GM12878 (cell line): ENCODE data around the gene DCT. TPM values are rescaled to one million over a fixed set of nuclear protein-coding genes. Genes with fewer than 3 reads are reported as not detected.

Source experiments
- ATAC-seq: fragments of 200-7000 bp; cut with Tn5 transposase; 3 replicates; pipeline ENCODE4 v1.9.1; 2020; ENCODE audit warnings: mild to moderate bottlenecking, moderate library complexity
- BruUV-seq: library from RNA; stranded (reverse); fragments of 400-500 nt; replicated peaks from 2 replicates; lab custom pipeline; 2021; lab: Mats Ljungman, UMichigan
- CTCF ChIA-PET: fragments of 300-600 bp; sonication (Branson Sonifier 250); formaldehyde crosslinking; extraction: SDS; loops from one replicate; lab custom pipeline; 2021; ENCODE audit warnings: inconsistent platforms; lab: Yijun Ruan, JAX
- POLR2A ChIA-PET: fragments of 350-600 bp; formaldehyde crosslinking; extraction: SDS; loops from one replicate; lab custom pipeline; 2021; ENCODE audit warnings: inconsistent platforms; lab: Charles Lee
- RAD21 ChIA-PET: fragments of 300-600 bp; sonication (Branson Sonifier 250); formaldehyde crosslinking; loops from one replicate; lab custom pipeline; 2023; ENCODE audit warnings: antibody characterized with exemption; ENCODE audit not compliant: unreplicated experiment; lab: Charles Lee
- SMC1A ChIA-PET: fragments of 300-600 bp; sonication (Branson Sonifier 250); formaldehyde crosslinking; loops from one replicate; lab custom pipeline; 2023; ENCODE audit not compliant: unreplicated experiment, uncharacterized antibody; lab: Charles Lee
- DNase-seq: peaks from one replicate; pipeline ENCODE4 v3.0.0-alpha.2; 2011; ENCODE audit warnings: low read depth, low spot score
- FAIRE-seq: peaks from 3 replicates; lab custom pipeline; 2011; peaks lifted over from hg19 to GRCh38; lab: Jason Lieb, UNC
- H2AFZ ChIP-seq: 2 replicates; pipeline ENCODE4 v1.6.0; 2011; ENCODE audit warnings: low read depth, low read length, control low read depth; ENCODE audit not compliant: control insufficient read depth
- H3K27ac ChIP-seq: 2 replicates; pipeline ENCODE4 v1.5.1; 2011; ENCODE audit warnings: control low read depth; ENCODE audit not compliant: control insufficient read depth, insufficient read depth
- H3K27me3 ChIP-seq, 2 experiments: replicated peaks in 1 of 2; 2 replicates each; pipeline versions ENCODE4 v1.6.0 to v1.6.1; 2011; ENCODE audit warnings: low read length in 1 of 2; ENCODE audit not compliant: control insufficient read depth in 2 of 2, insufficient read depth in 2 of 2
- H3K36me3 ChIP-seq, 2 experiments: 2 replicates each; pipeline ENCODE4 v1.5.1; 2011; ENCODE audit warnings: low read length in 1 of 2; ENCODE audit not compliant: control insufficient read depth in 2 of 2, insufficient read depth in 2 of 2
- H3K4me1 ChIP-seq: 2 replicates; pipeline ENCODE4 v1.6.1; 2011; ENCODE audit warnings: mild to moderate bottlenecking, low read length, moderate library complexity, mixed read lengths; ENCODE audit not compliant: control insufficient read depth, insufficient read depth
- H3K4me2 ChIP-seq: 2 replicates; pipeline ENCODE4 v1.6.0; 2011; ENCODE audit warnings: control low read depth; ENCODE audit not compliant: control insufficient read depth, insufficient read depth
- H3K4me3 ChIP-seq: fragments of 200-600 bp; sonication (generic); 2 replicates; pipeline ENCODE4 v1.5.1; 2016
- H3K79me2 ChIP-seq: 2 replicates; pipeline ENCODE4 v1.6.0; 2011; ENCODE audit warnings: low read length; ENCODE audit not compliant: control insufficient read depth, insufficient read depth
- H3K9ac ChIP-seq: 2 replicates; pipeline ENCODE4 v1.8.0; 2011; ENCODE audit warnings: low read length, control low read depth, mixed read lengths; ENCODE audit not compliant: control insufficient read depth, insufficient read depth
- H3K9me3 ChIP-seq: replicated peaks from 3 replicates; pipeline ENCODE4 v1.5.1; 2011; ENCODE audit warnings: mild to moderate bottlenecking, low read length; ENCODE audit not compliant: control insufficient read depth, insufficient read depth
- H4K20me1 ChIP-seq: 2 replicates; pipeline ENCODE4 v1.6.0; 2011; ENCODE audit not compliant: control insufficient read depth, insufficient read depth
- ETV6 ChIP-seq, 2 experiments: fragments of 450-650 bp in 1 of 2; IDR thresholded peaks in 1 of 2; conservative IDR thresholded peaks in 1 of 2; 2 replicates each; pipeline ENCODE4 v1.6.1; 2014; ENCODE audit warnings: antibody characterized with exemption in 1 of 2, borderline replicate concordance in 1 of 2, low read depth in 1 of 2, mild to moderate bottlenecking in 1 of 2, moderate library complexity in 1 of 2
- IKZF1 ChIP-seq: fragments of 450-650 bp; conservative IDR thresholded peaks from 2 replicates; pipeline ENCODE4 v1.6.1; 2017; ENCODE audit warnings: antibody characterized with exemption, mild to moderate bottlenecking
- in situ Hi-C: fragments of 300-500 bp; cut with MboI; formaldehyde crosslinking; loops from 9 replicates; pipeline ENCODE4 v1.14.3; 2018; ENCODE audit warnings: mixed read lengths
- intact Hi-C: fragments of 100-400 bp; cut with micrococcal nuclease; formaldehyde crosslinking; loops from one replicate; pipeline ENCODE4 v1.14.2; 2022; ENCODE audit not compliant: unreplicated experiment
- polyA plus RNA-seq, 11 experiments: library from polyadenylated mRNA; depleted of rRNA in 4 of 11; unstranded in 6 of 11; stranded (reverse) in 5 of 11; fragments of >200 nt; fragmentation: Nextera tagmentation in 4 of 11; fragmentation: Illumina TruSeq in 1 of 11; extraction: Ambion mirVana in 4 of 11; extraction: Trizol in 1 of 11; gene quantifications; 1 replicate in 1 of 11; 2 replicates in 10 of 11; pipeline versions ENCODE4 v1.2.1 to v1.2.3, GENCODE V29; 2011 to 2016; ENCODE audit warnings: inconsistent platforms in 2 of 11, missing spikeins in 2 of 11, low read depth in 1 of 11
- total RNA-seq, 4 experiments: library from RNA; depleted of rRNA in 3 of 4; stranded (reverse); fragments of >200 nt in 3 of 4; fragmentation: Illumina TruSeq in 1 of 4; extraction: Trizol in 1 of 4; gene quantifications; 2 replicates each; pipeline versions ENCODE4 v1.2.1 to v1.2.3, GENCODE V29; 2013 to 2021
- TF ChIP-seq, protein P1 (sequence below): IDR thresholded peaks from 2 replicates; pipeline ENCODE4 v1.6.1; 2012; ENCODE audit warnings: low read depth, low read length, improper control_type of control experiment

DCT gene
- total and polyA plus RNA-seq, 10 of the 15 experiments (the other 5 are each of a cell fraction or from before 2014, with no cell fraction given), result 0.04 to 0.29 TPM; not detected in 8

DNA sequence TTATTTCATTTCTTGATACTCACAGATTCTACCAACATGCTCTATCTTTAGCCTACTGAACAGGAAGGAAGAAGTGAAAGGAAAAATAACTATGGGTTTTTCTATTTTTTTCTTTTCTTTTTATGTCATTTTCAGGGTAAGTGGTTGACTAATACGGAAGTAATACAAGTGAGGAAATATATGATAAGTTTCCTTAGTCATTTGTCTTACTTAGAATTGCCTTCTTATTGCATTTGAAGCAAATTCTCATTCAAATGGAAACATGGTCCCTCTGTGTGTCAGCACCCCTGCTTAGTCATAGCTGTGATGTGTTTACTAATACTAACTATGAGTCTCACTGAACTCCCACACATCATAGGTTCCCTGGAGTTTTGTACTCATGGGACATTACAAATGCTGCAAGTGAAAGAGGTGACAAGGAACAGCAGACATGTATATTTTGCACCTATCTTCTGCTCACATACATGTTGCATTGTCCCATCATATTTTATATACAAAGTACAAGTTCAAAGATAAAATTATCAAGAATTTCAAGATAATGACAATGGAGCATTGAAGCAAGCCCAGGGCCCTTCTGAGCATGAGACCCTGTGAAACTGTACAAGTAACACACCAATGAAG is 60.1 kb downstream of the DCT start (continued):
- peak in 1 of 2 experiments; percentile 44; a peak in 1 of 4 replicates for TF ChIP-seq ETV6 (conservative IDR thresholded peaks at IDR 0.05 in 1 of 2, IDR thresholded peaks at IDR 0.05 in 1 of 2; ENCODE audit: borderline replicate concordance in 1 of 2, low read depth in 1 of 2)
- TF ChIP-seq, all 136 proteins: peak for 1

GRCh38 chr13:94417294-94417693 is 62.2 kb downstream of the DCT start:
- in situ Hi-C loops, result no loop called here
- no TSS peak for BruUV-seq
- H3K4me1 ChIP-seq, result no peaks in the 10 kb centered on the region
- no peak overlapping the region for H2AFZ ChIP-seq
- POLR2A ChIA-PET, result no interaction called here
- no peaks in the 10 kb centered on the region for H3K36me3 ChIP-seq
- no peaks in the 10 kb centered on the region for H3K79me2 ChIP-seq
- no peaks in the 10 kb centered on the region for H3K27me3 ChIP-seq
- H3K9me3 ChIP-seq, result no peaks in the 10 kb centered on the region
- H3K27ac ChIP-seq, result no peak overlapping the region
- DNase-seq (no peak), ATAC-seq (no peak), FAIRE-seq (no peak)
- CTCF ChIA-PET, result interaction anchor here (0.8 to 1.7 kb wide), 3 partner anchors 10 to 19 kb away, joined by 3 to 9 read pairs (median 7); no protein-coding TSS in a partner anchor
- intact Hi-C loops, result no loop called here
- H3K9ac ChIP-seq, result no peak overlapping the region
- no peak overlapping the region for H3K4me3 ChIP-seq
- TF ChIP-seq, protein P1, sequence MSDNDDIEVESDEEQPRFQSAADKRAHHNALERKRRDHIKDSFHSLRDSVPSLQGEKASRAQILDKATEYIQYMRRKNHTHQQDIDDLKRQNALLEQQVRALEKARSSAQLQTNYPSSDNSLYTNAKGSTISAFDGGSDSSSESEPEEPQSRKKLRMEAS, result no peak
- TF ChIP-seq IKZF1, result no peak
- H4K20me1 ChIP-seq, result no peaks in the 10 kb centered on the region
- no peak overlapping the region for H3K4me2 ChIP-seq
- SMC1A ChIA-PET, result interaction anchor here (1.0 to 2.3 kb wide), 2 partner anchors 11 to 200 kb away, joined by 4 to 8 read pairs; no protein-coding TSS in a partner anchor
- RAD21 ChIA-PET, result interaction anchor here (0.6 to 0.8 kb wide), 2 partner anchors 11 to 202 kb away, joined by 3 read pairs; no protein-coding TSS in a partner anchor
